Measurements from ENCODE around the gene MYO1H.
"Not testable (repeated sequence)": the region's sequence is repeated elsewhere in the genome, so short reads cannot be mapped to it uniquely, and the experiment has no call there.

The MYO1H gene

GRCh38 chr12:109352184-109352583, 4.5 kb downstream of the MYO1H start:
- DNase-seq: no peak

GRCh38 chr12:109356577-109356976, 8.9 kb downstream of the MYO1H start:
- DNase-seq: no peak

- no peak for DNase-seq
Measured at GRCh38 chr12:109357032-109357431, 9.3 kb downstream of the MYO1H start.

GRCh38 chr12:109358154-109358869, 10.6 kb downstream of the MYO1H start:
- DNase-seq: no peak

- no peak for DNase-seq
Measured at GRCh38 chr12:109359131-109359690, 11.5 kb downstream of the MYO1H start.

GRCh38 chr12:109369831-109370230, 22.1 kb downstream of the MYO1H start:
- no peak for DNase-seq

GRCh38 chr12:109377139-109377685, 29.5 kb downstream of the MYO1H start:
- DNase-seq: no peak

GRCh38 chr12:109378569-109378968, 30.9 kb downstream of the MYO1H start:
- DNase-seq: no peak

- no peak for DNase-seq
Measured at GRCh38 chr12:109382031-109382430, 34.3 kb downstream of the MYO1H start.

GRCh38 chr12:109383240-109383639, 35.5 kb downstream of the MYO1H start:
- no peak for DNase-seq

- DNase-seq: peak in 1 of 2 donors; percentile 70
Measured at GRCh38 chr12:109385339-109386058, 37.8 kb downstream of the MYO1H start.

- DNase-seq: no peak
Measured at GRCh38 chr12:109386059-109386433, 38.3 kb downstream of the MYO1H start.

GRCh38 chr12:109387425-109388166, 39.9 kb downstream of the MYO1H start:
- DNase-seq: peak in 1 of 2 donors; percentile 3

GRCh38 chr12:109388167-109388563, 40.5 kb downstream of the MYO1H start:
- no peak for DNase-seq

GRCh38 chr12:109389146-109389545, 41.4 kb downstream of the MYO1H start:
- no peak for DNase-seq

- DNase-seq: peak; percentile 2 to 61
Measured at GRCh38 chr12:109393437-109394345, 46.0 kb downstream of the MYO1H start.

GRCh38 chr12:109394891-109395290, 47.2 kb downstream of the MYO1H start:
- no peak for DNase-seq

- not testable (repeated sequence) for DNase-seq
Measured at GRCh38 chr12:109404841-109405240, 57.1 kb downstream of the MYO1H start.

GRCh38 chr12:109406147-109406546, 58.4 kb downstream of the MYO1H start:
- not testable (repeated sequence) for DNase-seq

GRCh38 chr12:109418848-109419480, 71.3 kb downstream of the MYO1H start:
- no peak for DNase-seq

- DNase-seq: no peak
Measured at GRCh38 chr12:109421355-109422087, 73.8 kb downstream of the MYO1H start.
